ENCODE data around the gene PFDN2. TPM values are rescaled to one million over a fixed set of nuclear protein-coding genes. Genes with fewer than 3 reads are reported as not detected.

The PFDN2 gene, protein sequence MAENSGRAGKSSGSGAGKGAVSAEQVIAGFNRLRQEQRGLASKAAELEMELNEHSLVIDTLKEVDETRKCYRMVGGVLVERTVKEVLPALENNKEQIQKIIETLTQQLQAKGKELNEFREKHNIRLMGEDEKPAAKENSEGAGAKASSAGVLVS
- total RNA-seq, result 56.2 TPM
- long read RNA-seq, transcript PFDN2-201 (4 exons, 677 nt), result major isoform, 29 of 29 reads
- long read RNA-seq, partial matches to known transcripts, result 0 of 29 reads
- long read RNA-seq, other reads (novel, unspliced or antisense), result 0 of 29 reads

DNA sequence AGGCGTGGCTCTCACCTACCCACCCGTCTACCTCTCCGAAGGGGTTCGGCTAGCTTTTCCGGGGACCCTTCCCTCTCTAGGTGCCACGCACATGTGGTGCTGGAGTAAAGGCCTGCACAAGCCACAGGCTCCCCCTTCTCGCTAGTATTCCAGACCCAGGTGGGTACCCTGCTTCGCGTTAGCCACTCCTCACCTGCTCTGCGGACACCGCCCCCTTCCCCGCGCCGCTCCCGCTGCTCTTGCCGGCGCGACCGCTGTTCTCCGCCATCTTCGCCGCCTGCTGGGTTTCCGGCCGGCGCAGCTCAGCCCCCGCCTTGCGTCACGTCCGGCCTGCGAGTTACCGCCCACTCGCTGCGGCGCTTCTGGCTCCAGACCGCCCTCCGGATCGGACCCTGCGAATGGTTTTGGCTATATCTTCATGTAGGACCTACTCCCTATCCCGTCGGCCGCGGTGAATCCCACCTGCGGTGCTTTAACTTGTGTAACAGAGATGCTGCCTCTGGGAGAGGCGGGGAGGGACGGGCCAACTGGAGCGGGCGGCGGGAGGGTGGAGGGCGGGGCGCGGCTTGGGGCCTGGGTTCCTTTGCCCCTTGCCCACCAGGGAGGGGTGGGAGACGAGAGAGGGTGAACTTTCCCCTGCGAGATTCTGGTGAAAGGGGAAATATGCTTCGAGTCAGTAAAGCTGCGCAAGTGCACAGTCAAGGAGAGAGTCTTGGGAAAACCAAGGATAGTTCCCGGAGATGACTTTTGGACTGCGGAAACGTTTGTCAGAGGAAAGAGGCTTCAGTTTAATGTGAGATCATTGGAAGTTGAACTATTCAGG lies at the start of gene PFDN2, which contains the start of gene NIT1:
TSS of gene PFDN2 (minus strand) at position 279 of the 823 bp plus-strand sequence. CDS start at position 268, 11 bp downstream.
TSS of gene NIT1 (plus strand) at position 347 of the 823 bp plus-strand sequence. CDS start at position 419, 72 bp downstream.
- TF ChIP-seq, protein P1, sequence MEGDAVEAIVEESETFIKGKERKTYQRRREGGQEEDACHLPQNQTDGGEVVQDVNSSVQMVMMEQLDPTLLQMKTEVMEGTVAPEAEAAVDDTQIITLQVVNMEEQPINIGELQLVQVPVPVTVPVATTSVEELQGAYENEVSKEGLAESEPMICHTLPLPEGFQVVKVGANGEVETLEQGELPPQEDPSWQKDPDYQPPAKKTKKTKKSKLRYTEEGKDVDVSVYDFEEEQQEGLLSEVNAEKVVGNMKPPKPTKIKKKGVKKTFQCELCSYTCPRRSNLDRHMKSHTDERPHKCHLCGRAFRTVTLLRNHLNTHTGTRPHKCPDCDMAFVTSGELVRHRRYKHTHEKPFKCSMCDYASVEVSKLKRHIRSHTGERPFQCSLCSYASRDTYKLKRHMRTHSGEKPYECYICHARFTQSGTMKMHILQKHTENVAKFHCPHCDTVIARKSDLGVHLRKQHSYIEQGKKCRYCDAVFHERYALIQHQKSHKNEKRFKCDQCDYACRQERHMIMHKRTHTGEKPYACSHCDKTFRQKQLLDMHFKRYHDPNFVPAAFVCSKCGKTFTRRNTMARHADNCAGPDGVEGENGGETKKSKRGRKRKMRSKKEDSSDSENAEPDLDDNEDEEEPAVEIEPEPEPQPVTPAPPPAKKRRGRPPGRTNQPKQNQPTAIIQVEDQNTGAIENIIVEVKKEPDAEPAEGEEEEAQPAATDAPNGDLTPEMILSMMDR (IDR thresholded peaks at IDR 0.05), result no peak
- H3K27ac ChIP-seq, result peak within 1 kb of the TSS; percentile 94
- ATAC-seq, result peak; percentile 92
- intact Hi-C loops (cut with DNase I), result no loop called here
- H3K4me1 ChIP-seq, result peaks cover 61% of the 10 kb centered on the region
- H3K4me3 ChIP-seq, result peak within 1 kb of the TSS; percentile 100
- H3K27me3 ChIP-seq, result no peaks in the 10 kb centered on the region
- H3K36me3 ChIP-seq, result peaks cover 33% of the 10 kb centered on the region
- H3K9me3 ChIP-seq, result no peaks in the 10 kb centered on the region
- peak; percentile 94 for DNase-seq

DNA sequence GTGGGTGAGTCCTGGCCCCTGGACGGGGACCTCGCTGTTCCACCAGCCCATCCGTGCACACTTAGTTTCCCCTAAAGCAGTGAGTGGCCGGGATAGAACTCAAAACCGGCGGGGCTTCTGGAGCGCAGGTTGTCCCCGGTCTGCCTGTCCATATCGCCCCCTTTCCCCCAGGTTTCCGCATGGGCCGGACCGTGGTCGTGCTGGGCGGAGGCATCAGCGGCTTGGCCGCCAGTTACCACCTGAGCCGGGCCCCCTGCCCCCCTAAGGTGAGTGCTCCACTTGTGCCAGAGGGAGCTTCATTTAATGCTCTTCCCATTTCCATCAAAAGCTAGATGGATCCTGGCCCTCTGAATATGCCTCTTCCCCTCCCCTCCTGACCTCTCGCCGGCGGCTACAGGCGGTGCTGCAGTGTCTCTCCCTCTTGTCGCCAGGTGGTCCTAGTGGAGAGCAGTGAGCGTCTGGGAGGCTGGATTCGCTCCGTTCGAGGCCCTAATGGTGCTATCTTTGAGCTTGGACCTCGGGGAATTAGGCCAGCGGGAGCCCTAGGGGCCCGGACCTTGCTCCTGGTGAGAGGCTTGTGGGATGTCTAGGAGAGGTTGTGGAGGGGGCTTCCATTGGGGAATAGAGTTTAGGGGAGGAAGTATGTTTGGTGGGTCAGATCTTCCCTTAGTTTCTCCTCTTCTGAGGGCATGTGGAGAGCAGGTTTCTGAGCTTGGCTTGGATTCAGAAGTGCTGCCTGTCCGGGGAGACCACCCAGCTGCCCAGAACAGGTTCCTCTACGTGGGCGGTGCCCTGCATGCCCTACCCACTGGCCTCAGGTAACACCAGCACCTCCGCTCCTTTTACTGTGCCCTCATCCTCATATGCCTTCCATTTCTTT lies 49.1 kb upstream of the PFDN2 start:
- intact Hi-C loops (cut with DNase I), result no loop called here
- peak overlapping the region; percentile 97 for H3K27ac ChIP-seq
- DNase-seq, result no peak
- TF ChIP-seq, protein P1 (IDR thresholded peaks at IDR 0.05), result no peak
- ATAC-seq, result no peak
- H3K9me3 ChIP-seq, result no peaks in the 10 kb centered on the region
- H3K27me3 ChIP-seq, result no peaks in the 10 kb centered on the region
- peaks cover 62% of the 10 kb centered on the region for H3K36me3 ChIP-seq
- H3K4me3 ChIP-seq, result peak overlapping the region; percentile 68
- peaks cover 13% of the 10 kb centered on the region for H3K4me1 ChIP-seq

DNA sequence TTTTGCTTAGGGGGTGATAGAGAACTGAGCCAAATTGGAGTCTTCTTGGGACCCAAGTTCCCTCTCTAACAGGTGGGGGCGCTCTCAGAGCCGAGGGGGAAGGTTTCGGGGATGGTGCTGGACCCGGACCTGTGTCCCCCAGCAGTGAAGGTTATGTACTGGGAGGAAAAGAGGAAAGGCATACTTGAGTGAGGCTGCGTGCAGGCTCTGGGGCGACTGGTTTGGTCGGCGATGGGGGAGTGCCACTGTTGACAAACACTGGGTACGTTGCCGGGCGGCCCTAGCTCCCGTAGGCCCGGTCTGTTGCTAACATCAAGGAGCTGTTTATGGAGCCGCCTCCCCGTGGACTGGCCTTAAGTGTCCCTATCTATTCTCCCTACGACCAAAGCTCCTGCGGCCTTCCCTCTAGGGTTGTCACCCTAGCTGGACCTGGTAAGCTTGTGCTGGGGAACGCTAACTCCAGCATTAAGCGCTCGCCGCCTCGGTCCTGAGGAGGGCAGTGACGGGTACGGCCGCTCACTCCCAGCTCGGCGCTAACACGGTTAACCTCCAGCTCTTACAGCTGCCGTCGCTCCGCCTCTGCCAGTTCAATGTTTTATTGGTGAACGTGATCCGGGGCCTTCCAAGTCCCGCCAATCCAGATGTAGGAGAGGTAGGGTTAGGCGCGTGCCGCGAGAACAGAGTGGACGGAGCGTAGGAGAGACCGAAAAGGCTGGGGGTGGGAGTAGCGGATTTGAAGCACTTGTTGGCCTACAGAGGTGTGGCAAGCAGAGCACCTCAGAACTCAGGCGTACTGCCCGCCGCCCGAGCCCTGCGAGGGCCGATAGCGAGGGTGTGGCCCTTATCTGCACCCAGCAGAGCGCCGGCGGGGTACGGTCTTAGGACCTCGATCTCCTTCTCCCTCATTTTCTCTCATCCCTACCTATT lies 48.2 kb upstream of the PFDN2 start, which contains the start of gene PPOX:
TSS of gene PPOX (plus strand) at position 685 of the 927 bp plus-strand sequence. CDS start 422 bp downstream, outside the sequence.
- TF ChIP-seq, protein P1 (IDR thresholded peaks at IDR 0.05), result peak; percentile 37
- ATAC-seq (peak; percentile 97), DNase-seq (peak; percentile 97)
- peaks cover 54% of the 10 kb centered on the region for H3K36me3 ChIP-seq
- intact Hi-C loops (cut with DNase I), result no loop called here
- H3K27me3 ChIP-seq, result no peaks in the 10 kb centered on the region
- peak within 1 kb of the TSS; percentile 97 for H3K27ac ChIP-seq
- H3K9me3 ChIP-seq, result no peaks in the 10 kb centered on the region
- H3K4me1 ChIP-seq, result peaks cover 15% of the 10 kb centered on the region
- H3K4me3 ChIP-seq, result peak within 1 kb of the TSS; percentile 68

DNA sequence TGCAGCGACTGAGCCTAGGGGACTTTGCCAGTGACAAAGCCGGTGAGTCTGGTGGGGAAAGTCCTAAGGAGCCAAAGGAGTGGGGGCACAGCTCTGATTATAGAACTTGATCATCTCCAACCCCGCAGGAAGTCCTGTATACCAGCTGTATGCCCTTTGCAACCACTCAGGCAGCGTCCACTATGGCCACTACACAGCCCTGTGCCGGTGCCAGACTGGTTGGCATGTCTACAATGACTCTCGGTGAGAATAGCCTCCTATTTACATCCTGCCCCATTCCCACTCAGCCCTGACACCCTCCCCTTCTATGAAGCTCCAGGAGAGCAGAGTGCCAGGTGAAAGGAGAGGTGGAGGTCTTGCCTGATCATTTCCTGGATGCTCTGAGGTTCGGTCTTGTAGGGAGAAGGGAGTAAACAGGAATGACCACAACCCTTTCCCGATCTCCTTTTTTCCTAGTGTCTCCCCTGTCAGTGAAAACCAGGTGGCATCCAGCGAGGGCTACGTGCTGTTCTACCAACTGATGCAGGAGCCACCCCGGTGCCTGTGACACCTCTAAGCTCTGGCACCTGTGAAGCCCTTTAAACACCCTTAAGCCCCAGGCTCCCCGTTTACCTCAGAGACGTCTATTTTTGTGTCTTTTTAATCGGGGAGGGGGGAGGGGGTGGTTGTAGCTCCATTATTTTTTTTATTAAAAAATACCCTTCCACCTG lies 47.2 kb upstream of the PFDN2 start:
- Histone ChIP-seq H3K27me3 (no peaks in the 10 kb centered on the region), H3K4me3 (peak overlapping the region; percentile 68), H3K36me3 (peaks cover 45% of the 10 kb centered on the region), H3K4me1 (peaks cover 24% of the 10 kb centered on the region), H3K27ac (peak overlapping the region; percentile 97), H3K9me3 (no peaks in the 10 kb centered on the region)
- ATAC-seq, result no peak
- DNase-seq, result peak; percentile 53
- TF ChIP-seq, protein P1 (IDR thresholded peaks at IDR 0.05), result no peak
- intact Hi-C loops (cut with DNase I), result no loop called here
